ENCODE measurements around the gene TBCB. TPM values are rescaled to one million over a fixed set of nuclear protein-coding genes. Genes with fewer than 3 reads are reported as not detected.

TBCB gene
- total and polyA plus RNA-seq, 2 donors, result 159 to 186 TPM

Other genes starting within 250 kb of the TBCB start
- 2.5 TPM for gene APLP1, start 246.9 kb upstream of the TBCB start, total RNA-seq
- 3.3 TPM for gene APLP1, start 246.9 kb upstream of the TBCB start, polyA plus RNA-seq
- 12.0 TPM for gene NFKBID, start 214.9 kb upstream of the TBCB start, total RNA-seq
- 29.8 TPM for gene NFKBID, start 214.9 kb upstream of the TBCB start, polyA plus RNA-seq
- gene HCST, start 212.9 kb upstream of the TBCB start, total RNA-seq, result 50.7 TPM
- 158 TPM for gene HCST, start 212.9 kb upstream of the TBCB start, polyA plus RNA-seq
- 52.6 TPM for gene TYROBP, start 207.2 kb upstream of the TBCB start, total RNA-seq
- gene TYROBP, start 207.2 kb upstream of the TBCB start, polyA plus RNA-seq, result 162 TPM
- gene LRFN3, start 179.1 kb upstream of the TBCB start, total RNA-seq, result 0.47 TPM
- 1.6 TPM for gene LRFN3, start 179.1 kb upstream of the TBCB start, polyA plus RNA-seq
- gene SDHAF1, start 120.3 kb upstream of the TBCB start, total RNA-seq, result 28.8 TPM
- 27.2 TPM for gene SDHAF1, start 120.3 kb upstream of the TBCB start, polyA plus RNA-seq
- 3.1 TPM for gene SYNE4, start 106.7 kb upstream of the TBCB start, total RNA-seq
- gene SYNE4, start 106.7 kb upstream of the TBCB start, polyA plus RNA-seq, result 5.8 TPM
- gene ALKBH6, start 101.3 kb upstream of the TBCB start, total RNA-seq, result 14.1 TPM
- gene ALKBH6, start 101.3 kb upstream of the TBCB start, polyA plus RNA-seq, result 33.9 TPM
- 3.6 TPM for gene CLIP3, start 82.6 kb upstream of the TBCB start, total RNA-seq
- 6.7 TPM for gene CLIP3, start 82.6 kb upstream of the TBCB start, polyA plus RNA-seq
- gene THAP8, start 61.2 kb upstream of the TBCB start, total RNA-seq, result 5.4 TPM
- gene THAP8, start 61.2 kb upstream of the TBCB start, polyA plus RNA-seq, result 5.7 TPM
- 4.6 TPM for gene WDR62, start 60.6 kb upstream of the TBCB start, total RNA-seq
- gene WDR62, start 60.6 kb upstream of the TBCB start, polyA plus RNA-seq, result 2.4 TPM
- not detected for gene OVOL3, start 4.3 kb upstream of the TBCB start, total RNA-seq
- 0.11 TPM for gene OVOL3, start 4.3 kb upstream of the TBCB start, polyA plus RNA-seq
- 81.7 TPM for gene POLR2I, start 593 bp upstream of the TBCB start, total RNA-seq
- gene POLR2I, start 593 bp upstream of the TBCB start, polyA plus RNA-seq, result 58.2 TPM
- gene CAPNS1, start 24.6 kb downstream of the TBCB start, total RNA-seq, result 254 TPM
- gene CAPNS1, start 24.6 kb downstream of the TBCB start, polyA plus RNA-seq, result 380 TPM
- 45.0 TPM for gene COX7A1, start 37.0 kb downstream of the TBCB start, total RNA-seq
- 40.4 TPM for gene COX7A1, start 37.0 kb downstream of the TBCB start, polyA plus RNA-seq
- gene ZNF565, start 99.2 kb downstream of the TBCB start, total RNA-seq, result 3.1 TPM
- 3.0 TPM for gene ZNF565, start 99.2 kb downstream of the TBCB start, polyA plus RNA-seq
- 74.7 TPM for gene ZNF146, start 99.6 kb downstream of the TBCB start, total RNA-seq
- gene ZNF146, start 99.6 kb downstream of the TBCB start, polyA plus RNA-seq, result 41.4 TPM